Panc1 (cell line): Measurements from ENCODE around the gene SOCS2. TPM values are rescaled to one million over a fixed set of nuclear protein-coding genes. Genes with fewer than 3 reads are reported as not detected.

Source experiments
- ATAC-seq: fragments of 200-7000 bp; cut with Tn5 transposase; 2 replicates; pipeline ENCODE4 v1.9.1; 2020; ENCODE audit warnings: mild to moderate bottlenecking, moderate library complexity
- BruUV-seq: library from RNA; stranded (reverse); fragments of 400-500 nt; replicated peaks from 2 replicates; lab custom pipeline; 2021; lab: Mats Ljungman, UMichigan
- CTCF ChIA-PET: fragments of 300-600 bp; sonication (Branson Sonifier 250); formaldehyde crosslinking; loops from one replicate; lab custom pipeline; 2022; ENCODE audit warnings: antibody characterized with exemption; lab: Charles Lee
- POLR2A ChIA-PET: fragments of 300-600 bp; sonication (Branson Sonifier 250); formaldehyde crosslinking; loops from one replicate; lab custom pipeline; 2022; ENCODE audit warnings: antibody characterized with exemption; lab: Charles Lee
- DNase-seq: peaks from one replicate; pipeline ENCODE4 v3.0.0-alpha.2; 2010; ENCODE audit warnings: low read depth, low spot score
- H3K27ac ChIP-seq: 2 replicates; pipeline ENCODE4 v1.5.1; 2011; ENCODE audit warnings: mild to moderate bottlenecking, low read length, inconsistent platforms
- H3K27me3 ChIP-seq: fragments of 200-500 bp; sonication (Bioruptor generic); 2 replicates; pipeline ENCODE4 v1.6.0; 2014; ENCODE audit warnings: low read length, inconsistent platforms; ENCODE audit not compliant: control insufficient read depth, insufficient read depth
- H3K36me3 ChIP-seq: fragments of 200-500 bp; sonication (Bioruptor generic); 2 replicates; pipeline ENCODE4 v1.5.1; 2014; ENCODE audit warnings: inconsistent platforms, mild to moderate bottlenecking, low read length, moderate library complexity; ENCODE audit not compliant: control insufficient read depth, insufficient read depth
- H3K4me1 ChIP-seq: 2 replicates; pipeline ENCODE4 v1.5.1; 2011; ENCODE audit warnings: inconsistent platforms, mild to moderate bottlenecking, low read length, moderate library complexity; ENCODE audit not compliant: control insufficient read depth, insufficient read depth
- H3K4me3 ChIP-seq, 2 experiments: 2 replicates each; pipeline ENCODE4 v1.5.1; 2011 to 2012; ENCODE audit warnings: low read depth in 2 of 2, low read length in 2 of 2, mild to moderate bottlenecking in 2 of 2, inconsistent platforms in 1 of 2, moderate library complexity in 1 of 2
- H3K9me3 ChIP-seq: fragments of 200-500 bp; sonication (Bioruptor generic); 2 replicates; pipeline ENCODE4 v1.5.1; 2014; ENCODE audit warnings: low read depth, mild to moderate bottlenecking, inconsistent platforms, low read length, moderate library complexity; ENCODE audit not compliant: control insufficient read depth, insufficient read depth
- CTCF ChIP-seq: fragments of 450-650 bp; IDR thresholded peaks from 2 replicates; pipeline ENCODE4 v1.5.1; 2017; ENCODE audit warnings: mild to moderate bottlenecking
- POLR2AphosphoS5 ChIP-seq: IDR thresholded peaks from 2 replicates; pipeline ENCODE4 v1.6.1; 2012; ENCODE audit warnings: mild to moderate bottlenecking, low read depth, low read length, moderate library complexity
- REST ChIP-seq, 2 experiments: IDR thresholded peaks; 2 replicates each; pipeline ENCODE4 v1.6.1; 2011 to 2012; ENCODE audit warnings: low read depth in 2 of 2, control low read depth in 1 of 2, low read length in 1 of 2, mild to moderate bottlenecking in 1 of 2, moderate library complexity in 1 of 2; ENCODE audit not compliant: insufficient read depth in 1 of 2
- SIN3A ChIP-seq: IDR thresholded peaks from 2 replicates; pipeline ENCODE4 v1.6.1; 2012; ENCODE audit warnings: low read depth, mild to moderate bottlenecking, low read length, moderate library complexity, borderline replicate concordance; ENCODE audit not compliant: insufficient read depth
- TCF7L2 ChIP-seq: IDR thresholded peaks from 2 replicates; pipeline ENCODE4 v1.6.1; 2011; ENCODE audit warnings: mild to moderate bottlenecking, low read depth, low read length, inconsistent platforms
- in situ Hi-C: cut with HindIII; loops from 2 replicates; pipeline ENCODE4 v1.10.0; 2016; ENCODE audit warnings: low sequenced_read_pairs, low pct_unique_long_range_greater_than_20kb
- intact Hi-C: fragments of 100-400 bp; cut with micrococcal nuclease; formaldehyde crosslinking; loops from one replicate; pipeline ENCODE4 v1.10.0; 2022; ENCODE audit not compliant: unreplicated experiment
- total RNA-seq: library from RNA; stranded (reverse); gene quantifications from one replicate; pipeline ENCODE4 v1.2.1, GENCODE V29; 2021; ENCODE audit not compliant: unreplicated experiment

SOCS2 gene
- total RNA-seq, 1 experiment from 2014 or later: 33.8 TPM

- Histone ChIP-seq H3K27ac (no peak overlapping the region), H3K27me3 (no peaks in the 10 kb centered on the region), H3K36me3 (no peaks in the 10 kb centered on the region; the same call in 1 of the 2 replicates), H3K4me1 (peaks cover 6% of the 10 kb centered on the region; the same call in 1 of the 2 replicates), H3K9me3 (no peaks in the 10 kb centered on the region), H3K4me3 (no peak overlapping the region)
- BruUV-seq: no TSS peak
- intact Hi-C loops (no loop called here), in situ Hi-C loops (no loop called here)
- DNase-seq: no peak
- no peak for ATAC-seq
- TF ChIP-seq CTCF (no peak), SIN3A (no peak), TCF7L2 (no peak), REST (IDR thresholded peaks at IDR 0.05; ENCODE audit: insufficient read depth in 1 of 2, low read depth in 2 of 2, low read length in 1 of 2) (no peak), POLR2AphosphoS5 (no peak)
- CTCF ChIA-PET: no interaction called here
- POLR2A ChIA-PET: interaction anchor here (0.6 to 0.8 kb wide), 2 partner anchors 14 to 1617 kb away, joined by 3 read pairs; no protein-coding TSS in a partner anchor
Measured at GRCh38 chr12:93581370-93581769, 8.9 kb downstream of the SOCS2 start.

- POLR2A ChIA-PET: no interaction called here
- DNase-seq: no peak
- BruUV-seq: no TSS peak
Measured at GRCh38 chr12:93582351-93582750, 9.9 kb downstream of the SOCS2 start.

More at GRCh38 chr12:93582351-93582750, 9.9 kb downstream of the SOCS2 start:
- CTCF ChIA-PET: no interaction called here
- Histone ChIP-seq H3K36me3 (no peaks in the 10 kb centered on the region), H3K9me3 (no peaks in the 10 kb centered on the region), H3K27me3 (no peaks in the 10 kb centered on the region), H3K27ac (no peak overlapping the region), H3K4me1 (no peaks in the 10 kb centered on the region), H3K4me3 (no peak overlapping the region)
- intact Hi-C loops: no loop called here
- in situ Hi-C loops: no loop called here
- TF ChIP-seq CTCF (no peak), POLR2AphosphoS5 (no peak), SIN3A (no peak), REST (IDR thresholded peaks at IDR 0.05; ENCODE audit: insufficient read depth in 1 of 2, low read depth in 2 of 2, low read length in 1 of 2) (no peak), TCF7L2 (no peak)
- ATAC-seq: 0 out of 2 replicates have a peak, but pooled peaks have one; percentile 35
